IMR-90 (cell line): ENCODE measurements around the gene ARMH4. TPM values are rescaled to one million over a fixed set of nuclear protein-coding genes. Genes with fewer than 3 reads are reported as not detected.

Experiments used
- ATAC-seq: fragments of 200-7000 bp; cut with Tn5 transposase; 2 replicates; pipeline ENCODE4 v1.9.1; 2020; ENCODE audit warnings: low read depth, mild to moderate bottlenecking, moderate library complexity
- BruUV-seq: library from RNA; stranded (reverse); fragments of 400-500 nt; replicated peaks from 2 replicates; lab custom pipeline; 2021; lab: Mats Ljungman, UMichigan
- CTCF ChIA-PET: fragments of 300-600 bp; formaldehyde crosslinking; extraction: SDS; loops from one replicate; lab custom pipeline; 2021; ENCODE audit warnings: antibody characterized with exemption; lab: Yijun Ruan, JAX
- POLR2A ChIA-PET: fragments of 300-600 bp; sonication (Branson Sonifier 250); formaldehyde crosslinking; loops from one replicate; lab custom pipeline; 2022; ENCODE audit warnings: antibody characterized with exemption; ENCODE audit not compliant: unreplicated experiment; lab: Charles Lee
- DNase-seq: peaks from one replicate; pipeline ENCODE4 v3.0.0; 2013
- H2AFZ ChIP-seq: replicated peaks from 2 replicates; pipeline ENCODE3; 2013; ENCODE audit warnings: low read length, mild to moderate bottlenecking; ENCODE audit not compliant: poor library complexity
- H2AK5ac ChIP-seq: 2 replicates; pipeline ENCODE4 v1.6.1; 2013; ENCODE audit warnings: low read depth, low read length, inconsistent platforms
- H2AK9ac ChIP-seq: replicated peaks from 2 replicates; pipeline ENCODE3; 2013; ENCODE audit warnings: mild to moderate bottlenecking, low read depth, low read length, moderate library complexity; ENCODE audit not compliant: poor library complexity
- H2BK120ac ChIP-seq: 2 replicates; pipeline ENCODE4 v1.6.1; 2013; ENCODE audit warnings: low read depth, low read length, inconsistent platforms
- H2BK15ac ChIP-seq: 3 replicates; pipeline ENCODE4 v1.6.1; 2013; ENCODE audit warnings: low read depth, low read length, inconsistent platforms
- H2BK20ac ChIP-seq: 2 replicates; pipeline ENCODE4 v1.6.1; 2013; ENCODE audit warnings: low read depth, mild to moderate bottlenecking, inconsistent platforms, low read length, moderate library complexity
- H2BK5ac ChIP-seq: 2 replicates; pipeline ENCODE4 v1.6.1; 2013; ENCODE audit warnings: mild to moderate bottlenecking, low read depth, low read length, inconsistent platforms; ENCODE audit not compliant: poor library complexity, severe bottlenecking
- H3K14ac ChIP-seq: replicated peaks from 2 replicates; pipeline ENCODE4 v1.6.1; 2013; ENCODE audit warnings: low read depth, low read length, inconsistent platforms
- H3K18ac ChIP-seq: 2 replicates; pipeline ENCODE4 v1.6.1; 2013; ENCODE audit warnings: low read depth, low read length, control low read depth
- H3K23ac ChIP-seq: 2 replicates; pipeline ENCODE4 v1.6.1; 2013; ENCODE audit warnings: low read depth, low read length, inconsistent platforms
- H3K27ac ChIP-seq: 2 replicates; pipeline ENCODE4 v1.5.1; 2013; ENCODE audit warnings: mild to moderate bottlenecking, control low read depth, low read length; ENCODE audit not compliant: insufficient read depth
- H3K27me3 ChIP-seq: 2 replicates; pipeline ENCODE4 v1.6.1; 2013; ENCODE audit warnings: low read length; ENCODE audit not compliant: control insufficient read depth, insufficient read depth
- H3K36me3 ChIP-seq: 2 replicates; pipeline ENCODE4 v1.6.1; 2013; ENCODE audit warnings: low read length, mixed read lengths; ENCODE audit not compliant: control insufficient read depth, insufficient read depth
- H3K4ac ChIP-seq: 2 replicates; pipeline ENCODE4 v1.6.1; 2013; ENCODE audit warnings: low read depth, low read length, inconsistent platforms
- H3K4me1 ChIP-seq: 2 replicates; pipeline ENCODE4 v1.6.1; 2013; ENCODE audit warnings: low read length, mixed read lengths; ENCODE audit not compliant: control insufficient read depth, insufficient read depth
- H3K4me2 ChIP-seq: 2 replicates; pipeline ENCODE4 v1.6.1; 2013; ENCODE audit warnings: low read depth, mild to moderate bottlenecking, control low read depth, low read length, moderate library complexity
- H3K4me3 ChIP-seq: 2 replicates; pipeline ENCODE4 v1.5.1; 2013; ENCODE audit warnings: low read depth, mild to moderate bottlenecking, control low read depth, low read length, moderate library complexity; ENCODE audit not compliant: insufficient read depth
- H3K56ac ChIP-seq: 2 replicates; pipeline ENCODE4 v1.6.1; 2013; ENCODE audit warnings: low read length, inconsistent platforms; ENCODE audit not compliant: insufficient read depth; ENCODE audit errors: extremely low read depth
- H3K79me1 ChIP-seq, 2 experiments: 2 replicates each; pipeline ENCODE4 v1.6.1; 2013; ENCODE audit warnings: low read length in 2 of 2, inconsistent platforms in 1 of 2, low read depth in 1 of 2
- H3K9ac ChIP-seq: 2 replicates; pipeline ENCODE4 v1.6.1; 2013; ENCODE audit warnings: low read depth, low read length, control low read depth
- H3K9me1 ChIP-seq: 2 replicates; pipeline ENCODE4 v1.6.1; 2013; ENCODE audit warnings: low read length, inconsistent platforms; ENCODE audit not compliant: insufficient read depth
- H3K9me3 ChIP-seq: 2 replicates; pipeline ENCODE4 v1.6.1; 2013; ENCODE audit warnings: low read length; ENCODE audit not compliant: control insufficient read depth, insufficient read depth
- H4K20me1 ChIP-seq: 2 replicates; pipeline ENCODE4 v1.6.1; 2013; ENCODE audit warnings: low read length, inconsistent platforms; ENCODE audit not compliant: insufficient read depth
- H4K5ac ChIP-seq: 2 replicates; pipeline ENCODE4 v1.6.1; 2013; ENCODE audit warnings: mild to moderate bottlenecking, low read depth, low read length, control low read depth
- H4K8ac ChIP-seq, 2 experiments: 2 replicates each; pipeline ENCODE4 v1.6.1; 2013; ENCODE audit warnings: low read depth in 2 of 2, low read length in 2 of 2, control low read depth in 1 of 2, inconsistent platforms in 1 of 2
- H4K91ac ChIP-seq: 2 replicates; pipeline ENCODE4 v1.6.1; 2013; ENCODE audit warnings: low read depth, low read length, inconsistent platforms; ENCODE audit not compliant: insufficient read depth
- CHD1 ChIP-seq: IDR thresholded peaks from 2 replicates; pipeline ENCODE4 v1.6.1; 2012; ENCODE audit warnings: low read depth, low read length, improper control_type of control experiment
- MAZ ChIP-seq: IDR thresholded peaks from 2 replicates; pipeline ENCODE4 v1.6.1; 2012; ENCODE audit warnings: low read depth, mild to moderate bottlenecking, low read length, improper control_type of control experiment, moderate library complexity, borderline replicate concordance
- POLR2A ChIP-seq: IDR thresholded peaks from 2 replicates; pipeline ENCODE4 v1.6.1; 2012; ENCODE audit warnings: mild to moderate bottlenecking, low read depth, low read length
- WGBS, 2 experiments: methylation state at CpG; one replicate each; pipeline versions ENCODE4 v1.1.5 to v1.1.7; 2013; ENCODE audit warnings: missing lambda C conversion rate in 2 of 2; ENCODE audit not compliant: insufficient read length in 1 of 2; ENCODE audit errors: extremely low coverage in 2 of 2; 5-methylcytosine and 5-hydroxymethylcytosine counted together
- dilution Hi-C: fragments of 300-500 bp; cut with HindIII; formaldehyde crosslinking; loops from one replicate; pipeline ENCODE4 v1.14.3; 2018; ENCODE audit warnings: low sequenced_read_pairs; ENCODE audit not compliant: unreplicated experiment
- in situ Hi-C: fragments of 300-500 bp; cut with MboI; formaldehyde crosslinking; loops from 3 replicates; pipeline ENCODE4 v1.14.3; 2019; ENCODE audit warnings: low sequenced_read_pairs, inconsistent platforms, mixed read lengths
- intact Hi-C: fragments of 100-400 bp; cut with micrococcal nuclease; formaldehyde crosslinking; loops from 2 replicates; pipeline ENCODE4 v1.10.0; 2022
- polyA plus RNA-seq, 3 experiments: library from polyadenylated mRNA; depleted of rRNA; stranded (reverse); fragments of >200 nt; gene quantifications; 2 replicates each; pipeline ENCODE4 v1.2.3, GENCODE V29; 2012; ENCODE audit warnings: low replicate concordance in 1 of 3
- total RNA-seq: library from RNA; depleted of rRNA; stranded (reverse); fragments of >200 nt; gene quantifications from 2 replicates; pipeline ENCODE4 v1.2.3, GENCODE V29; 2012

ARMH4 gene
- total and polyA plus RNA-seq, 2 of the 4 experiments (the other 2 are of a cell fraction), result 4.6 to 5.6 TPM

DNA sequence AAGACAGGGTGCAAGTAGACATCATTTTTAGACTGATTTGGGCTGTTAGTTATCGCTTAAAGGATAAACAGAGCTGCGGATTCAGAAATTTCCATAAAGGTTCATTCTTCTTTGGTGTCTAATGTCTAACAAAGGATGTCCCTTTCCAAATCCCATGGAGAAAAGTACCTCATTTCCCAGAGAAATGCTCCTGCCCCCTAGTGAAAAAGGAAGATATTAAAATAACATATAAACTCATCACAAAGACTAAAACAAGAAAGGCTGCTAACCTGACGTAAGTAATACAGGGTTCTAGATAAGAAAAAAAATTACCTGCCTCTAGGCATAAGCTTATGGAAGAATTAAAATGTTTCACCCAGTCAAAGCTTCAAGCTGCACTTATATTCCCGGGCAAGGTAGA is 22.8 kb downstream of the ARMH4 start:
- H4K20me1 ChIP-seq, result no peaks in the 10 kb centered on the region
- no peak overlapping the region for H2BK20ac ChIP-seq
- no peak overlapping the region for H4K91ac ChIP-seq
- ChIA-PET POLR2A (no interaction called here), CTCF (interaction anchor here (0.6 kb wide), 1 partner anchor 177 kb away, joined by 3 read pairs; no protein-coding TSS in a partner anchor)
- ATAC-seq (no peak), DNase-seq (no peak)
- H3K36me3 ChIP-seq, result no peaks in the 10 kb centered on the region
- no peak overlapping the region for H3K14ac ChIP-seq
- 0 out of 2 replicates have a peak, but pooled peaks cover 2% of the 10 kb centered on the region for H3K9me1 ChIP-seq
- peaks cover 4% of the 10 kb centered on the region; the same call in 1 of the 2 replicates for H3K4me1 ChIP-seq
- H3K79me1 ChIP-seq, result no peaks in the 10 kb centered on the region
- no TSS peak for BruUV-seq
- in situ Hi-C loops, result no loop called here
- H2BK120ac ChIP-seq, result no peak overlapping the region
- peaks cover 3% of the 10 kb centered on the region for H3K9me3 ChIP-seq
- H4K5ac ChIP-seq, result no peak overlapping the region
- H3K9ac ChIP-seq, result no peak overlapping the region
- H3K27me3 ChIP-seq, result no peaks in the 10 kb centered on the region
- H3K23ac ChIP-seq, result no peak overlapping the region
- no peak overlapping the region for H3K27ac ChIP-seq
- no peak overlapping the region for H2AK9ac ChIP-seq
- H2AK5ac ChIP-seq, result no peak overlapping the region
- no peak overlapping the region for H3K56ac ChIP-seq
- no peak overlapping the region for H2AFZ ChIP-seq
- no peak overlapping the region for H3K18ac ChIP-seq
- dilution Hi-C loops, result no loop called here
- H3K4me3 ChIP-seq, result no peak overlapping the region
- no CpG with 5 or more reads among the region's 4 CpGs for WGBS, 2 experiments
- intact Hi-C loops, result no loop called here
- H3K4ac ChIP-seq, result no peak overlapping the region
- no peak overlapping the region for H3K4me2 ChIP-seq
- no peak overlapping the region for H2BK15ac ChIP-seq
- no peak overlapping the region for H2BK5ac ChIP-seq
- TF ChIP-seq POLR2A (no peak), CHD1 (no peak), MAZ (no peak)
- H4K8ac ChIP-seq, result no peak overlapping the region
